A549 (cell line): ENCODE data around the gene FHIT. TPM values are rescaled to one million over a fixed set of nuclear protein-coding genes. Genes with fewer than 3 reads are reported as not detected.

Experiments
- ATAC-seq, 2 experiments: fragments of 200-7000 bp in 1 of 2; fragments of >200 bp in 1 of 2; cut with Nextera tagmentation in 1 of 2; cut with Tn5 transposase in 1 of 2; 3 replicates each; pipeline versions ENCODE4 v1.8.0 to v1.9.1; 2018 to 2020; ENCODE audit warnings: mild to moderate bottlenecking in 1 of 2, moderate library complexity in 1 of 2
- CTCF ChIA-PET: fragments of 300-600 bp; sonication (Branson Sonifier 250); formaldehyde crosslinking; extraction: SDS; loops from one replicate; lab custom pipeline; 2021; ENCODE audit warnings: antibody characterized with exemption, inconsistent platforms; lab: Yijun Ruan, JAX
- POLR2A ChIA-PET: fragments of 350-600 bp; formaldehyde crosslinking; extraction: SDS; loops from one replicate; lab custom pipeline; 2021; ENCODE audit warnings: antibody characterized with exemption, inconsistent platforms; lab: Yijun Ruan, JAX
- DNase-seq, 2 experiments: peaks; one replicate each; pipeline versions ENCODE4 v3.0.0 to v3.0.0-alpha.2; 2011 to 2016; ENCODE audit warnings: low read depth in 1 of 2, low spot score in 1 of 2
- FAIRE-seq: peaks from 2 replicates; lab custom pipeline; 2011; peaks lifted over from hg19 to GRCh38; lab: Jason Lieb, UNC
- H3K27ac ChIP-seq, 2 experiments: fragments of >200 bp; sonication (Bioruptor Twin); formaldehyde crosslinking; 3 replicates each; pipeline ENCODE4 v1.5.1; 2016 to 2017
- H3K4me1 ChIP-seq: fragments of >200 bp; sonication (Bioruptor Twin); formaldehyde crosslinking; 3 replicates; pipeline ENCODE4 v1.6.1; 2016
- H3K4me2 ChIP-seq: fragments of >200 bp; sonication (Bioruptor Twin); formaldehyde crosslinking; 3 replicates; pipeline ENCODE4 v1.6.1; 2016
- H3K4me3 ChIP-seq: fragments of >200 bp; sonication (Bioruptor Twin); formaldehyde crosslinking; 3 replicates; pipeline ENCODE4 v1.5.1; 2016
- H3K9me3 ChIP-seq: fragments of >200 bp; sonication (Bioruptor Twin); formaldehyde crosslinking; 3 replicates; pipeline ENCODE4 v1.6.1; 2016
- ATOH8 ChIP-seq: fragments of 250-450 bp; sonication (Bioruptor Pico); IDR thresholded peaks from 2 replicates; pipeline ENCODE4 v1.5.0; 2020; ENCODE audit warnings: low read depth, mild to moderate bottlenecking, moderate library complexity
- BHLHE40 ChIP-seq: IDR thresholded peaks from 2 replicates; pipeline ENCODE4 v1.6.1; 2012; ENCODE audit warnings: low read depth, low read length, inconsistent platforms
- CHD2 ChIP-seq: fragments of 150-350 bp; IDR thresholded peaks from 2 replicates; pipeline ENCODE4 v1.6.1; 2014; ENCODE audit warnings: low read length; ENCODE audit not compliant: partially characterized antibody
- E2F6 ChIP-seq: IDR thresholded peaks from 2 replicates; pipeline ENCODE4 v1.6.1; 2012; ENCODE audit warnings: low read depth, borderline replicate concordance
- EHF ChIP-seq: fragments of 250-450 bp; sonication (Bioruptor Pico); IDR thresholded peaks from 2 replicates; pipeline ENCODE4 v1.5.0; 2020; ENCODE audit warnings: mild to moderate bottlenecking
- ELK1 ChIP-seq: fragments of 150-350 bp; IDR thresholded peaks from 2 replicates; pipeline ENCODE4 v1.6.1; 2014; ENCODE audit warnings: low read depth, mild to moderate bottlenecking, low read length
- FOSL2 ChIP-seq, 2 experiments: fragments of 450-650 bp in 1 of 2; fragments of >200 bp in 1 of 2; sonication (Bioruptor Twin) in 1 of 2; formaldehyde crosslinking; IDR thresholded peaks; 2 replicates each; pipeline versions ENCODE4 v1.5.0 to v1.6.1; 2016 to 2020; ENCODE audit warnings: mild to moderate bottlenecking in 1 of 2, moderate library complexity in 1 of 2
- HMGXB4 ChIP-seq: fragments of 250-450 bp; sonication (Bioruptor Pico); IDR thresholded peaks from 2 replicates; pipeline ENCODE4 v1.5.0; 2021; ENCODE audit warnings: mild to moderate bottlenecking, moderate library complexity, borderline replicate concordance
- HOXB5 ChIP-seq: fragments of 250-450 bp; sonication (Bioruptor Pico); IDR thresholded peaks from 2 replicates; pipeline ENCODE4 v1.5.0; 2020; ENCODE audit warnings: mild to moderate bottlenecking, moderate library complexity
- JUN ChIP-seq, 2 experiments: fragments of >200 bp; sonication (Bioruptor Twin); formaldehyde crosslinking; IDR thresholded peaks; 2 replicates in 1 of 2; 3 replicates in 1 of 2; pipeline ENCODE4 v1.6.1; 2016 to 2017
- MAZ ChIP-seq: fragments of 150-350 bp; IDR thresholded peaks from 2 replicates; pipeline ENCODE4 v1.6.1; 2014; ENCODE audit warnings: antibody characterized with exemption, low read depth, low read length, borderline replicate concordance
- NFE2L2 ChIP-seq: fragments of 150-350 bp; conservative IDR thresholded peaks from 2 replicates; pipeline ENCODE4 v1.6.1; 2014; ENCODE audit warnings: low read length
- NR3C1 ChIP-seq: fragments of >200 bp; sonication (Bioruptor Twin); formaldehyde crosslinking; IDR thresholded peaks from 3 replicates; pipeline ENCODE4 v1.6.1; 2017
- PHF8 ChIP-seq: fragments of 200-600 bp; sonication (generic); IDR thresholded peaks from 2 replicates; pipeline ENCODE4 v1.6.1; 2016; ENCODE audit warnings: low read depth, mild to moderate bottlenecking, antibody characterized with exemption, moderate library complexity, borderline replicate concordance
- POLR2A ChIP-seq: IDR thresholded peaks from 2 replicates; pipeline ENCODE4 v1.6.1; 2012; ENCODE audit warnings: mild to moderate bottlenecking, low read length
- RAD21 ChIP-seq, 2 experiments: fragments of >200 bp in 1 of 2; sonication (Bioruptor Twin) in 1 of 2; formaldehyde crosslinking in 1 of 2; IDR thresholded peaks in 1 of 2; conservative IDR thresholded peaks in 1 of 2; 2 replicates in 1 of 2; 3 replicates in 1 of 2; pipeline ENCODE4 v1.6.1; 2012 to 2018; ENCODE audit warnings: inconsistent platforms in 1 of 2
- RARB ChIP-seq: fragments of 250-450 bp; sonication (Bioruptor Pico); IDR thresholded peaks from 2 replicates; pipeline ENCODE4 v1.8.0; 2021; ENCODE audit warnings: mild to moderate bottlenecking, moderate library complexity
- RCOR1 ChIP-seq: fragments of 150-350 bp; IDR thresholded peaks from 2 replicates; pipeline ENCODE4 v1.6.1; 2014; ENCODE audit warnings: antibody characterized with exemption, low read length, low read depth
- RFX5 ChIP-seq: fragments of 450-650 bp; IDR thresholded peaks from 2 replicates; pipeline ENCODE4 v1.7.1; 2014; ENCODE audit warnings: antibody characterized with exemption, mild to moderate bottlenecking, moderate library complexity
- RNF2 ChIP-seq: fragments of 200-600 bp; sonication (generic); IDR thresholded peaks from 2 replicates; pipeline ENCODE4 v1.6.1; 2016; ENCODE audit warnings: low read depth, mild to moderate bottlenecking, antibody characterized with exemption, moderate library complexity, borderline replicate concordance
- TFCP2L1 ChIP-seq: fragments of 250-450 bp; sonication (Bioruptor Pico); IDR thresholded peaks from 2 replicates; pipeline ENCODE4 v1.5.0; 2021; ENCODE audit warnings: mild to moderate bottlenecking
- ZC3H11A ChIP-seq: fragments of 450-650 bp; IDR thresholded peaks from 2 replicates; pipeline ENCODE4 v1.6.1; 2014; ENCODE audit warnings: antibody characterized with exemption, mild to moderate bottlenecking
- ZFP36 ChIP-seq: fragments of 450-650 bp; IDR thresholded peaks from 2 replicates; pipeline ENCODE4 v1.6.1; 2014; ENCODE audit warnings: borderline replicate concordance; ENCODE audit not compliant: partially characterized antibody
- ZNF302 ChIP-seq: fragments of 250-450 bp; sonication (Bioruptor Pico); IDR thresholded peaks from 2 replicates; pipeline ENCODE4 v1.9.0; 2021; ENCODE audit warnings: inconsistent platforms, mild to moderate bottlenecking, moderate library complexity
- WGBS: methylation state at CpG from one replicate; pipeline ENCODE4 v1.1.6; 2017; ENCODE audit errors: missing lambda C conversion rate; 5-methylcytosine and 5-hydroxymethylcytosine counted together
- polyA plus RNA-seq, 4 experiments: library from polyadenylated mRNA; depleted of rRNA in 3 of 4; stranded (reverse); fragments of >200 nt; fragmentation: RNase III in 1 of 4; extraction: RNeasy Plus Mini Kit Qiagen cat#74134 plus additional on column Dnase treatment in 1 of 4; gene quantifications; 2 replicates in 3 of 4; 3 replicates in 1 of 4; pipeline ENCODE4 v1.2.3, GENCODE V29; 2011 to 2017

Gene FHIT
- polyA plus RNA-seq, 2 of the 4 experiments (the other 2 are of a cell fraction) = 0.76 to 0.92 TPM

- no peaks in the 10 kb centered on the region for H3K4me1 ChIP-seq
- no peak overlapping the region for H3K4me2 ChIP-seq
- ChIA-PET CTCF (no interaction called here), POLR2A (no interaction called here)
- no peaks in the 10 kb centered on the region for H3K9me3 ChIP-seq
- 26% methylated on average over 3 of the region's 3 CpGs for WGBS
- DNase-seq = no peak
- TF ChIP-seq NR3C1 (no peak), HMGXB4 (CRISPR knock-in tag) (no peak), ELK1 (no peak), HOXB5 (CRISPR knock-in tag) (no peak), MAZ (no peak), TFCP2L1 (CRISPR knock-in tag) (no peak), POLR2A (no peak), RARB (CRISPR knock-in tag) (no peak), FOSL2 (IDR thresholded peaks at IDR 0.05) (no peak), FOSL2 (CRISPR knock-in tag; IDR thresholded peaks at IDR 0.05) (no peak), ATOH8 (CRISPR knock-in tag) (no peak), PHF8 (no peak), RFX5 (no peak), ZC3H11A (no peak), RAD21 (conservative IDR thresholded peaks at IDR 0.05 in 1 of 2, IDR thresholded peaks at IDR 0.05 in 1 of 2) (no peak), EHF (CRISPR knock-in tag) (no peak), BHLHE40 (no peak), ZFP36 (no peak), JUN (IDR thresholded peaks at IDR 0.05) (no peak), NFE2L2 (no peak), ZNF302 (CRISPR knock-in tag) (no peak)
- no peak for ATAC-seq
- no peak for FAIRE-seq
- no peak overlapping the region for H3K27ac ChIP-seq
- no peak overlapping the region for H3K4me3 ChIP-seq
These were observed 1033.9 kb downstream of the FHIT start for GRCh38 chr3:60217156-60217911.

- no peak overlapping the region for H3K4me3 ChIP-seq
- no peaks in the 10 kb centered on the region for H3K4me1 ChIP-seq
- ChIA-PET POLR2A (no interaction called here), CTCF (no interaction called here)
- no peak overlapping the region for H3K27ac ChIP-seq
- no peak for FAIRE-seq
- H3K4me2 ChIP-seq = no peak overlapping the region
- 18% methylated on average over 2 of the region's 2 CpGs for WGBS
- no peak for DNase-seq
- ATAC-seq = no peak
- TF ChIP-seq RARB (CRISPR knock-in tag) (no peak), CHD2 (no peak), E2F6 (no peak), RCOR1 (no peak), RNF2 (no peak)
- no peaks in the 10 kb centered on the region for H3K9me3 ChIP-seq
These were observed 1034.7 kb downstream of the FHIT start for GRCh38 chr3:60216462-60217075.
